Measurements from ENCODE around the gene TSPO. TPM values are rescaled to one million over a fixed set of nuclear protein-coding genes. Genes with fewer than 3 reads are reported as not detected.

TSPO gene
- total and polyA plus RNA-seq, 2 of the 13 experiments (the other 11 are each of a cell fraction or from before 2014, with no cell fraction given): 0.46 to 1.4 TPM

- no peaks in the 10 kb centered on the region for H3K79me2 ChIP-seq (ENCODE audit: insufficient read depth, low read length)
- in situ Hi-C loops (cut with HindIII; ENCODE audit: extremely low pct_ligation_motif_present, low pct_unique_long_range_greater_than_20kb): no loop called here
- H3K4me1 ChIP-seq (ENCODE audit: insufficient read depth, low read length): peaks cover 31% of the 10 kb centered on the region
- no peak for DNase-seq (ENCODE audit: low spot score)
- no peak overlapping the region for H3K9ac ChIP-seq (ENCODE audit: insufficient read depth, low read depth, low read length)
- H3K4me3 ChIP-seq (replicated peaks in 1 of 3; ENCODE audit: insufficient read depth in 1 of 3, low read depth in 2 of 3, low read length in 3 of 3): no peak overlapping the region
- TSS peak; percentile 31 for BruUV-seq (replicated peaks)
- ChIA-PET CTCF (ENCODE audit: low intra/inter-chr PET ratio, low total read pairs) (no interaction called here), POLR2A (no interaction called here)
- TF ChIP-seq SIN3B (IDR thresholded peaks at IDR 0.05; ENCODE audit: low read length) (no peak), AGO2 (optimal IDR thresholded peaks at IDR 0.05; ENCODE audit: low read depth, low read length) (peak; percentile 62)
- no peaks in the 10 kb centered on the region for H3K27me3 ChIP-seq (ENCODE audit: control insufficient read depth in 1 of 2, insufficient read depth in 2 of 2, low read length in 2 of 2)
- no peak overlapping the region for H3K4me2 ChIP-seq (ENCODE audit: low read depth, low read length)
- intact Hi-C loops (cut with micrococcal nuclease; ENCODE audit: unreplicated experiment): loop anchor here (5.0 kb wide), 1 partner anchor 37 kb away; no protein-coding TSS in a partner anchor
- no peak overlapping the region for H3K27ac ChIP-seq (ENCODE audit: extremely low read length, insufficient read depth, low read length)
- ATAC-seq: no peak
- 86% methylated on average over 15 of the region's 16 CpGs for WGBS (ENCODE audit: low lambda C conversion rate)
- H2AFZ ChIP-seq (ENCODE audit: low read length): no peak overlapping the region
- peaks cover 2 to 24% of the 10 kb centered on the region in 2 experiments for H3K36me3 ChIP-seq (replicated peaks in 1 of 2; ENCODE audit: control insufficient read depth in 1 of 2, insufficient read depth in 2 of 2, low read length in 2 of 2)
- no peaks in the 10 kb centered on the region for H4K20me1 ChIP-seq (ENCODE audit: insufficient read depth, low read length)
- FAIRE-seq: no peak
- H3K9me3 ChIP-seq (ENCODE audit: low read length): no peaks in the 10 kb centered on the region
Measured at GRCh38 chr22:43129426-43130425, 21.6 kb upstream of the TSPO start.

GRCh38 chr22:43131773-43132501 lies 19.4 kb upstream of the TSPO start:
- WGBS (ENCODE audit: low lambda C conversion rate): 94% methylated on average over 14 of the region's 17 CpGs
- CTCF ChIA-PET (ENCODE audit: low intra/inter-chr PET ratio, low total read pairs): no interaction called here
- H3K4me1 ChIP-seq (ENCODE audit: insufficient read depth, low read length): peaks cover 9% of the 10 kb centered on the region
- POLR2A ChIA-PET: no interaction called here
- H3K27me3 ChIP-seq (ENCODE audit: control insufficient read depth in 1 of 2, insufficient read depth in 2 of 2, low read length in 2 of 2): no peaks in the 10 kb centered on the region
- H3K4me2 ChIP-seq (ENCODE audit: low read depth, low read length): no peak overlapping the region
- no peak overlapping the region for H3K4me3 ChIP-seq (replicated peaks in 1 of 3; ENCODE audit: insufficient read depth in 1 of 3, low read depth in 2 of 3, low read length in 3 of 3)
- H3K36me3 ChIP-seq (replicated peaks in 1 of 2; ENCODE audit: control insufficient read depth in 1 of 2, insufficient read depth in 2 of 2, low read length in 2 of 2): peaks cover 11 to 42% of the 10 kb centered on the region in 2 experiments
- no peaks in the 10 kb centered on the region for H3K79me2 ChIP-seq (ENCODE audit: insufficient read depth, low read length)
- FAIRE-seq: no peak
- H4K20me1 ChIP-seq (ENCODE audit: insufficient read depth, low read length): 0 out of 2 replicates have a peak, but pooled peaks cover 2% of the 10 kb centered on the region
- no peaks in the 10 kb centered on the region for H3K9me3 ChIP-seq (ENCODE audit: low read length)
- H3K9ac ChIP-seq (ENCODE audit: insufficient read depth, low read depth, low read length): no peak overlapping the region
- intact Hi-C loops (cut with micrococcal nuclease; ENCODE audit: unreplicated experiment): no loop called here
- DNase-seq (ENCODE audit: low spot score): no peak
- BruUV-seq (replicated peaks): no TSS peak
- no peak for ATAC-seq
- in situ Hi-C loops (cut with HindIII; ENCODE audit: extremely low pct_ligation_motif_present, low pct_unique_long_range_greater_than_20kb): no loop called here
- H3K27ac ChIP-seq (ENCODE audit: extremely low read length, insufficient read depth, low read length): no peak overlapping the region
- H2AFZ ChIP-seq (ENCODE audit: low read length): no peak overlapping the region
- TF ChIP-seq ZUFSP (CRISPR knock-in tag; IDR thresholded peaks at IDR 0.05; ENCODE audit: borderline replicate concordance): no peak
- no peak for TF ChIP-seq ZHX1 (CRISPR knock-in tag; IDR thresholded peaks at IDR 0.05; ENCODE audit: low read depth)
- TF ChIP-seq E2F2 (CRISPR knock-in tag; IDR thresholded peaks at IDR 0.05; ENCODE audit: borderline replicate concordance): no peak
- TF ChIP-seq ADNP (CRISPR knock-in tag; IDR thresholded peaks at IDR 0.05): no peak
- TF ChIP-seq GABPA (IDR thresholded peaks at IDR 0.05; ENCODE audit: low read depth, low read length): no peak
- no peak for TF ChIP-seq GABPA (CRISPR knock-in tag; IDR thresholded peaks at IDR 0.05; ENCODE audit: low read depth)
- no peak for TF ChIP-seq ZNF484 (CRISPR knock-in tag; IDR thresholded peaks at IDR 0.05; ENCODE audit: borderline replicate concordance, low read depth)

Measured in HepG2 (cell line).